ENCODE measurements around the gene ALKAL2.

DNA sequence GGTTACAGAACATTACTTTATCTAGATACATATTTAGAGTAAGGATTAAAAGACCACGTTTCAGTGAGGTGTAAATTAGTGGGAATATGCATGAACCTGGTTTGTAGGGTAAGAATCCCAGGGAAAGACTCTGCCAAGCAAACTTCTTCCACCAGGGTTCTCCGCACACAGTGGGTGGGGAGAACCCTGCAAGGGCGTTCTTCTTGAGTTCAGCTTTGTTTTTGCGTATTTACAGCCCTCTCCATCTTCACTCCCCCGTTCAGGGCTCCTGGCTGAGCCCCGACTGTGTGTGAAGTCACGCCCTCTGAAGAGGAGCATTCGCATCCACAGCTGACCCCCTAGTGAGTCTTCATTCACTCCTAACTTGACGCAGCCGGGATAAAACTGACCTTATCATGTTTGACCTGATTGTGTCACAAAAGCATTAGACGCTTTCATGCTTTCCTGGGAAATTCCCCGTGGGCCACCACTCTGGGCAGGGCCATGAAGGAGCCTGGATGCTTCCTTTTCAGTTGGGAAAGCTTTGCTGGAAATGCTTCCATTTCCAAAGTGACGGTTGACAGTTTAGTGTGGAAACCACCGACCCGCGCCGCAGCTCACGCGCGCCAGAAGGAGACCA is 1.0 kb downstream of the ALKAL2 start:
- no peak for TF ChIP-seq EZH2 (IDR thresholded peaks at IDR 0.05; ENCODE audit: borderline replicate concordance)
- TF ChIP-seq, protein P1, sequence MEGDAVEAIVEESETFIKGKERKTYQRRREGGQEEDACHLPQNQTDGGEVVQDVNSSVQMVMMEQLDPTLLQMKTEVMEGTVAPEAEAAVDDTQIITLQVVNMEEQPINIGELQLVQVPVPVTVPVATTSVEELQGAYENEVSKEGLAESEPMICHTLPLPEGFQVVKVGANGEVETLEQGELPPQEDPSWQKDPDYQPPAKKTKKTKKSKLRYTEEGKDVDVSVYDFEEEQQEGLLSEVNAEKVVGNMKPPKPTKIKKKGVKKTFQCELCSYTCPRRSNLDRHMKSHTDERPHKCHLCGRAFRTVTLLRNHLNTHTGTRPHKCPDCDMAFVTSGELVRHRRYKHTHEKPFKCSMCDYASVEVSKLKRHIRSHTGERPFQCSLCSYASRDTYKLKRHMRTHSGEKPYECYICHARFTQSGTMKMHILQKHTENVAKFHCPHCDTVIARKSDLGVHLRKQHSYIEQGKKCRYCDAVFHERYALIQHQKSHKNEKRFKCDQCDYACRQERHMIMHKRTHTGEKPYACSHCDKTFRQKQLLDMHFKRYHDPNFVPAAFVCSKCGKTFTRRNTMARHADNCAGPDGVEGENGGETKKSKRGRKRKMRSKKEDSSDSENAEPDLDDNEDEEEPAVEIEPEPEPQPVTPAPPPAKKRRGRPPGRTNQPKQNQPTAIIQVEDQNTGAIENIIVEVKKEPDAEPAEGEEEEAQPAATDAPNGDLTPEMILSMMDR (IDR thresholded peaks at IDR 0.05; ENCODE audit: poor library complexity), result no peak
